Central memory CD4-positive, alpha-beta T cell (primary cell): ENCODE data around the gene MAGEB4.
"Not testable (repeated sequence)": the region's sequence is repeated elsewhere in the genome, so short reads cannot be mapped to it uniquely, and the experiment has no call there.

Source experiments
- DNase-seq: peaks from one replicate; pipeline ENCODE4 v3.0.0; 2022
- total RNA-seq, 3 experiments: gene quantifications; one replicate each; lab custom pipeline; 2026; lab: John Stamatoyannopoulos, UW

The MAGEB4 gene, protein sequence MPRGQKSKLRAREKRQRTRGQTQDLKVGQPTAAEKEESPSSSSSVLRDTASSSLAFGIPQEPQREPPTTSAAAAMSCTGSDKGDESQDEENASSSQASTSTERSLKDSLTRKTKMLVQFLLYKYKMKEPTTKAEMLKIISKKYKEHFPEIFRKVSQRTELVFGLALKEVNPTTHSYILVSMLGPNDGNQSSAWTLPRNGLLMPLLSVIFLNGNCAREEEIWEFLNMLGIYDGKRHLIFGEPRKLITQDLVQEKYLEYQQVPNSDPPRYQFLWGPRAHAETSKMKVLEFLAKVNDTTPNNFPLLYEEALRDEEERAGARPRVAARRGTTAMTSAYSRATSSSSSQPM
- 0 reads per million in 3 experiments for total RNA-seq

DNA sequence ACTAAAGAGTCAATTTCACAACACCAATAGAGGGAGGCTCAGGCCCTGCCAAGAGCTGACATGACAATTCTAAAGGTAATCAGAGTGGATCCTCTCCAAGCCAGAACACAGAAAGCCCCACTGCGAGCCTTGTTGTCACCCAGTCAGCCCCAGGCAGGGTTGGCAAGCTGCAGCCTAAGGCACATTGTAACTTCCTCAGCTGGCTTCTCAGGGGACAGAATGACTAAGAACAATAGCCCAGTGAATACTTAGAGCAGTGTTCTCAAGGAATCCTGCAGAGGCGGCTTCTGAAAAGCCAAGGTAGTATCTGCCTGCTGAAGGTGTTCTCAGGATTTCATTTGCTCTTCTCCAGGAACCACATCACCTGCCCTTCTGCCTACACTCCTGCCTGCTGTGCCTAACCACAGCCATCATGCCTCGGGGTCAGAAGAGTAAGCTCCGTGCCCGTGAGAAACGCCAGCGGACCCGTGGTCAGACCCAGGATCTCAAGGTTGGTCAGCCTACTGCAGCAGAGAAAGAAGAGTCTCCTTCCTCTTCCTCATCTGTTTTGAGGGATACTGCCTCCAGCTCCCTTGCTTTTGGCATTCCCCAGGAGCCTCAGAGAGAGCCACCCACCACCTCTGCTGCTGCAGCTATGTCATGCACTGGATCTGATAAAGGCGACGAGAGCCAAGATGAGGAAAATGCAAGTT, at the start of gene MAGEB4:
MAGEB4 (plus strand) TSS at position 277 of the 692 bp plus-strand sequence; CDS start at position 413, 136 bp downstream.
- no peak for DNase-seq

DNA sequence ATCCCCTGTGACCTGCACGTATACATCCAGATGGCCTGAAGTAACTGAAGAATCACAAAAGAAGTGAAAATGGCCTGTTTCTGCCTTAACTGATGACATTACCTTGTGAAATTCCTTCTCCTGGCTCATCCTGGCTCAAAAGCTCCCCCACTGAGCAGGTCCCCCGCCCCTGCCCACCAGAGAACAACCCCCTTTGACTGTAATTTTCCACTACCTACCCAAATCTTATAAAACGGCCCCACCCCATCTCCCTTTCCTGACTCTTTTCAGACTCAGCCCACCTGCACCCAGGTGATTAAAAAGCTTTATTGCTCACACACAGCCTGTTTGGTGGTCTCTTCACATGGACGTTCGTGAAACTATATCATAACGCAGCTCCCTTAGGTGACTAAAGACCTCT, 47.9 kb upstream of the MAGEB4 start:
- DNase-seq: not testable (repeated sequence)

DNA sequence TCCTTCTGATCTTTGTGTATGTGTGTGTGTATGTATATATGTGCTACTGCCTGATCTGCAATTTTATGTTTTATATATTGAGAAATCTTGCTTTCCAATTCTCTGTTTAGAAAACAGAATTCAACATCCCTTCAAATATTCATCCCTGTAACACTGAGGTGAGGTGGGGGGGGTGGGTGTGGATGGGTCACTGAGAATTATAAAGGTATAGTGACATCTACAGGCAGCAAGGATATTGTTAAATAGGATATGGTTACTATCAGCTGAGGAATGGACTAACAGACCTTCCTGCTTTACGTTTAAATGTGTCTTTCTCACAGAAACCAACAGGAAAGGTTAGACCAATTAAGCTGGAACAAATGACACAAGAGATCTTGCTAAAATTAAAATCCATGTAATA, 45.5 kb upstream of the MAGEB4 start:
- no peak for DNase-seq

DNA sequence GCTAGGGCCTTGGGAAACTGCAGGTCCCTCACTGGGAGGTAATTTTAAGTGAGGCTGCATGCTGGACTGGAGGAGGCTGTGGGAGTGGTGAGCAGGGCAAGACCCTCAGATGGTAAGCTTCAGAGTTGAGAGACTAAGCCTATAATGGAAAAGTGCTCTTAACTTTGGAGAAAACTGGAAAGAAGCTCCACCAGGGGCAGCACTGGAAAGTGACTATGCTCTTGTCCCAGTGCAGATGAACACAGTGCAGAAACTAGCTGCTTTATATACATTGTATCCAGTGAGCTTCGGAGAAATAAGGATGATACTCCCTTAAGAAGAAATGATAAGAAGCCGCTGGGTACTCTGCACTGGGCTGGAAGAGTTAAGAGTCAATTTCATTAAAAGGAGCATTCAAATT, 29.6 kb upstream of the MAGEB4 start:
- no peak for DNase-seq

DNA sequence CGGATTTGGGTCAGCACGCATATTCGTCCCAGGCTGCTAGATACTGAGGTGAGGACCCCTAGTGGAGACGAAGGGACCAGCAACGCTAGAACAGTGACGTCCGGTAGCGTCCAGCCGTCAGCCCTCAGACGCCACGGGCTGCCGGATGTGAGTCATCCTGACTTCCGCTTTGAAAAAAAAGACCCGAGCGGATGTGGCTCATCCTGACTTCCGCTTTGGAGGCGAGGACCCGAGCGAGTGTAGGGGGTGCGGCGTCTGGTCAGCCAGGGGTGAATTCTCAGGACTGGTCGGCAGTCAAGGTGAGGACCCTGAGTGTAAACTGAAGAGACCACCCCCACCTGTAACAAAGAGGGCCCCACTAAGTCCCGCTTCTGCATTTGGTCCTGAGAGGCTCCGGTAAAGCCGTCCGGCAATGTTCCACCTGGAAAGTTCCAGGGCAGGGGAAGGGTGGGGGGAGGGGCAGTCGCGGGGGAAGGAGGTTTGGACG, 26.4 kb upstream of the MAGEB4 start, which contains the start of gene MAGEB2:
MAGEB2 (plus strand) TSS at position 207 of the 487 bp plus-strand sequence. CDS start 3,018 bp downstream, outside the sequence.
- no peak for DNase-seq

DNA sequence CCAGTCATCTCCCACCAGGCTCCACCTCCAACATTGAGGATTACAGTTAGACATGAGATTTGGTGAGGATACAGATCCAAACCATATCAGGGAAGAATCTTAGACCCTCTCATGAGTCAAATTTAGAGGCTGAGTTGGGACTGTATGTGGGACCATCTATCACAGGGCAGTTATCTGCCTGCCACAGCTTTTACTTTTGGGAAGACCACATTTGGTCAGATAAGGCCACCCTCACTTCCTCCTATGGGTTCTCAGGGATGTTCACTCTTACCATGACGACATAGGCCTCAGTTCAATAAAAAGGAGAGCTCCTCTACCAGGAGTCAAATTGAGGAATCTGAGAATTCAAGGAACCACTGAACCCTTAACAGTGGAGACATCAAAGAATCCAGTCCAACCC, 24.3 kb upstream of the MAGEB4 start:
- no peak for DNase-seq

DNA sequence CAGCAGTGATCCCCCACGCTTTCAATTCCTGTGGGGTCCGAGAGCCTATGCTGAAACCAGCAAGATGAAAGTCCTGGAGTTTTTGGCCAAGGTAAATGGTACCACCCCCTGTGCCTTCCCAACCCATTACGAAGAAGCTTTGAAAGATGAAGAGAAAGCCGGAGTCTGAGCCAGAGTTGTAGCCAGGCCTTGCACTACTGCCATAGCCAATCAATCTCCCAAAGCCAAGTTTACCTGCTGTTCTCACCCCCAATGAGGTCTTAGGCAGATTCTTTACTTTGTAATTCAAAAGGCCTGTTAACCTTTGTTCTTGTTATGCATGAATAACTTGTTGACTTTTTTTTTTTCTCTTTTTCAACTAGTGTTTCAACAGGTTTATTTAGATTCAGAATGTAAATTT, 22.4 kb upstream of the MAGEB4 start:
- DNase-seq: no peak

DNA sequence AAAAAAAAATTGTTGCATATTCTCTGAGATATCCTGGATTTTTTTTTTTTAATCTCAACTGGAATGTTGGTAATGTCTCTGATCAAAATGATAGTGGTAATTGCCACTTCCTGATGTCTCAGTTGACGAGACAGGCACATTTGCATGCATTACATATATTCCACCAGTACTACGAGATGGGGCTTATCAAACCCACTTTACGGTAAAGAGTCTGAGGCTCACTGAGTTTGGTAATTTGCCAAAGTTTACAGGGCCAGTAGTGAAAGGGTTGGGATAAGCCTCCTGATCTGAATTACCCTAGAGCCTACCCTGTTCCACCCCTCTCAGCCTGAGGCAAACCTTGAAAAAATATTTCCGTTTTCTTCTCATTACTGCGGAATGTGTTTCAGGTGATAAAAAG, 21.1 kb upstream of the MAGEB4 start:
- no peak for DNase-seq

DNA sequence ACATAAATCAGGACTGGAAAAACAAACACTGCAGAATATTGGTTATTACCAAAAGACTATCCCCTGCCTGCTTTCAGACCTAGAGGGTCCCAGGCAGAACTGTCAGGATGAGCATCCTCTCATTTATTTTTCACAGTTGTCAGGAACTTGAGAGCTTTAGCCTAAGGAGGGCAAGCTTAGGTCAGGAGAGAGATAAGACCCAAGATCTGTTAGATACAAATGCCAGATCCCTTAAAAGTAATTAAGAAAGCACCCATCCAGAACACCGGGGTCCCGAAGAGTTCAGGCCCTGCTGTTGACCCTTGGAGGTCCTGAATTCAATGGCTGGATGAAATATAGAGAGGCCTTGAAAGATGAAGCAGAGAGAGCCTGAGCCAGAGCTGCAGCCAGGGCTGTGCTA, 17.3 kb upstream of the MAGEB4 start:
- no peak for DNase-seq

DNA sequence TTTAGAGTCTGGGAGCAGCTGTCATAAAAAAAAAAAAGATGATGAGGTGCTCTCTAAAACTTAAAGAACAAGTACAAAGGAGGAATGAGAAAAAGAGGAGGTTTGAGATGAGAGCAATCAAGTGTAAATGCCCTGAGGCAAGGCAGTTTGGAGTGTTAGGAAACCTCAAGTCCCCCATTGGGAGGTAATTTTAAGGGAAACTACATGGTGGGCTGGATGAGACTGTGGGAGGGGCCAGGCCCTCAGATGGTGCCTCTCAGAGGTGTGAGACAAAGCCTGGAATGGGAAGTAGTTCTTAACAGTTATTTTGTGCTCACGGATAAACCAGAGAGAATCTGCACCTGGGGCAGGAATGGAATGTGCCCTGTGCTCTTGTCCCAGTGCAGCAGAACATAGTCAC, 13.3 kb upstream of the MAGEB4 start:
- DNase-seq: no peak

DNA sequence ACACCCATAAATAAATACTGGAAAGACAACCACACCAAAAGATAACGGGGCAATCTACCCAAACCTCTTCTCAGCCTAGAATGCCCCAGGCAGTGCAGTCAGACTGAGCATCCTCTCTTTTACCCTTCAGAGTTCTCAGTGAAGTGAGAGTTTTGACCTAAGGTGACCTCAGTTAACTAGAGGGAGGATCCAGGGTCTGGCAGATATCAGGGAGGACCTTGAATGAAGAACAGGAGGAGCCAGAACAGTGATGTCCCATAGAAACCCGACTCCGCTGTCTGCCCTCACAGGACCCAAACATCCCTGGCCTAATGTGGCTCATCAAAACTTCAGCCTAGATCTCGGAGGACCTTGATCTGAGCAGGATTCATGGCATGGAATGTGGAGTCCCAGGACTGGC, 11.4 kb upstream of the MAGEB4 start, which contains the start of gene MAGEB3:
MAGEB3 (plus strand) TSS at position 263 of the 400 bp plus-strand sequence. CDS start 5,268 bp downstream, outside the sequence.
- no peak for DNase-seq

DNA sequence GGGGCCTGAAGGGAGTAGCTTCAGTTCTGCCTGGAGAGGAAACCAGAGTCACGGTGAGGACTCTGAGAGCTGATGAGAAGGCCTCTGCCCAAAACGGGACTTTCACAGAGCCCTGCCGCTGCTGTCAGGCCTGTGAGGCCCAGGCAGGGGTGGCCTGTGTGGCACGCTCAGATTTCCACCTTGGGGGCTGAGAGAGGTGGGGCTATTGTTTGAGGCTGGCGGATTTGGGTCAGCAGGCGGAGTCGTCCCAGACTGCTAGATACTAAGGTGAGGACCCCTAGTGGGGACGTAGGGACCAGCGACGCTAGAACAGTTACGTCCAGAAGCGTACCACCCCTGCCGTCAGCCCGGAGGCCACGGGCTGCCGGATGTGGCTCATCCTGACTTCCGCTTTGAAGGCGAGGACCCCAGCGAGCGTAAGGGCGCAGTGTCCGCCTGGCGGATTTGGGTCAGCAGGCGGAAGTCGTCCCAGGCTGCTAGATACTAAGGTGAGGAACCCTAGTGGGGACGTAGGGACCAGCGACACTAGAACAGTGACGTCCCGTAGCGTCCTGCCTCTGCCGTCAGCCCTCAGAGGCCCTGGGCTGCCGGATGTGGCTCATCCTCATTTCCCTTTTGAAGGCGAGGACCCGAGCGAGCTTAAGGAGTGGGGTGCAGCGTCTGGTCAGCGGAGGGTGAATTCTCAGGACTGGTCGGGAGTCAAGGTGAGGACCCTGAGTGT, 5.1 kb downstream of the MAGEB4 start, which contains the start of gene MAGEB1:
MAGEB1 (plus strand) TSS at position 378 of the 721 bp plus-strand sequence. CDS start 3,348 bp downstream, outside the sequence.
- no peak for DNase-seq

DNA sequence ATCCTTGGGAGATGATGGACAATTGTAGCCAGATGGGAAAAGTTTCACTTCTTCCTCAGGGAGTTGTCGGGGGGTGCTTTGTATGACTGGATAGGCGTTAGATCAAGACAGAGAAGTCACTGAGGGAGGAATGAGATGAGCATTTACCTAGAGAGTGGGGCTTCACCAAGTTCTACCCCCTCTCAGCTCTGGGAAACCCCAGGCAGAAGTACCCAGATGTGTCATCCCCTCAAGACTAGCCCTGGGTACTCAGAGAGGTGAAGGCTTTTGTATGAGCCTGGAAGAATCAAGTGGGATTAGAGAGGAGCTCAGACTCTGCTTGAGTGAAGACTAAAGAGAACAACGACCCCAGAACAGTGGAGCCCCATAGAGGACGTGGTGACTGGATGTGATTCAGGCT, 7.1 kb downstream of the MAGEB4 start:
- DNase-seq: no peak

DNA sequence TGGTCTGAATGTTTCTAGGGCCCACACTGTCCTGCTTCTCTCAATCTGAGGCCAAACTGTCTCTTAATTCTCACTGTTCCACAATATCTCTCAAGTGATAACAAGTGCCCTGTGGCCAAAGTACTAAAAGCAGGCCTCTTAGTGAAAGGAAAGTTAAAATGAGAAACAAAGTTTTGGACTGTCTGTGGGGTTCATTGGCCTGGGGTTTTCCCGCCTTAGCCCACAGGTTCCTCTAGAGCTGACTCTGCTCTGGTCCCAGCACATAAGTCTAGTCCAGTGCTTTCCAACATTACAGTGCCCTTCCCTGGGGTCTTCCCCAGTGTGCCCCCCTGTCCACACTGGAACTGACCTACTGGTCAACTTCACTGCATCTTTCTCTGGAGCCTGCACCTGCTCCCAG, 11.5 kb downstream of the MAGEB4 start:
- DNase-seq: no peak

DNA sequence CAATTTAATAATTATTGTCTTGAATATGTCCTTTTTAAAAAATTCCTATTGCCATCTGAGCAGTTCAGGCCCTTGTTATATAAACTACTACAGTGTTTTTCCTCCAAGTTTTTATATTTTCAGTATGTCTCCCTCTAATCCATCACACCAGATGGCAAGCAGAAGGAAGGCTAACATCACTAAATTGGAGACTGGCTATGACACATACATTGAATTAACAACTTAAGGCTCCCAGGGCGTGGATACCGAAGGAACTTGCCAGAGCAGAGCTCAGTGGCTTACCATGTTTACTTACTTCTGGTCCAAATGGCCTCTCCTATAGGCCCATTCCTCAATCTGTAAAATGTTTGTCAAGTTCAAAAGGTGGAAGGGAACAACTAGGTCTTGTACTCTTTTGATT, 18.1 kb downstream of the MAGEB4 start:
- DNase-seq: no peak

DNA sequence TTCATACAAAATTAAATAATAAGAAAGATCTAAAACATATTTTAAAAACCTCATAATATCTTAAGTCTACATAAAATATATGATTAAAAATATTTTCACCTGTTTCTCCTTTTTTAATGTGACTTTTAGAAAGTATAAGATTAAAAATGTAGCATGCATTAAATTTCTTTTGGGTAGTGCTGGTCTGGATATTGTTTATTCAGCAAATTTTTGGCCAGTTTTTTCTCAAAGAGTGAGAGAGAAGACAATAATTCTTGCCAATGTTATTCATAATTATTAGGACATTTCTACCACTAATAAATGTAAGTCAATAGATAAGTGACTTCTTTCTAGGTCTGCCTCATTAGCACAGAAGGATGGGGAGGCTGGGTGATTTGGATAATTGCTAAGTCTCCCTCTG, 19.2 kb downstream of the MAGEB4 start:
- DNase-seq: no peak

DNA sequence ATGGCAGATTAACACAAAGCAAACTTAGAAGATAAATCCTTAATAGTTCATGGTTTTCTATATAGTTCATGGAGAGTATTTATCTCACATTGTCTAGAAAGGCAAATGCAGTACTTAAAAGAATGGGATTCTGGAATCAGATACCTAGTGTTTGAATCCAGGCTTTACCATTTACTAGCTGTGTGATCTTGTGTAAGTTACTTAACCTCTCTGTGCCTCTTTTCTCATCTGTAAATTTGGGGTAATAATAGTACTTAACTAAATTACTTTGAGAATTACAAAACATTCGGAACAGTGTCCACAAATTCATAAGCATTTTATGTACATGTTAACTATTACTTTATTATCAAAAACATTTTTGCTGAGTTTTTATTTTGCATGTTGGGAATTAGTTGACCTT, 21.0 kb downstream of the MAGEB4 start:
- DNase-seq: no peak

DNA sequence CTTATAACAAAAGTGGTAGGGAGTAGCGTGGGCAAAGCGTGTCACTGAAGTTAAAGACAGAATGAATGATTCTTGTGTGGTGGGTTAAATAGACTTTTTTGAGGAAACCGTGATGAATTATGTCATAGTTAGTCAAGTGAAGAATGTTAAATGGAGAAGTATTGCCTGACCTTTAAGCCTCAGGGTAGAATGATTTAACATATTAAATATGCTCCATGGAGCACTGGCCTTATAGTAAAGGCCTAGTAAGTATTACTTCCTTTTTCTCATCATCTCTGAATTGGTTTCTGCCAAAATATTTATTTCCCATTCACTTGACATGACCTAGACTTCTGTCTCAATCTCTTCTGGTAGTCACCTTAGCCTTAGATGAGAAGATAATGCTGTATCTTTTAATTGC, 28.8 kb downstream of the MAGEB4 start:
- no peak for DNase-seq

DNA sequence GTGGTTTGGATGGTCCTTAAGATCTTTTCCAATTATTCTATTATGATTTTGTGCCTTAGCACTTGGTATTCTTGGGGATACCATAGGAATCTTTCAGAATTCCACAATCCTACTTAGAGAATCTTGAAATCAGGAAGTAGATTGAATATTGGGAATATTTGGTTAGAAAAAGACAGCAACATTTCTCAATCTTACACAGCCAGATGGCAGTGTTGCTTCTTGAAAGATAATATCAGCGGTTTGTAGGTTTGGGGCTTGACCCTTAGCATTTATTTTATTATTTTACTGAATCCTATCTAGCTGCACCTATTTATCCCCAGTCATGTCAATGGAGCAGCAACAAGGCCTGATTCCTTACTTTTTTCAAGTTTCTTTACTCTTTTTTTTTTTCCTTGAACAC, 33.7 kb downstream of the MAGEB4 start:
- no peak for DNase-seq

DNA sequence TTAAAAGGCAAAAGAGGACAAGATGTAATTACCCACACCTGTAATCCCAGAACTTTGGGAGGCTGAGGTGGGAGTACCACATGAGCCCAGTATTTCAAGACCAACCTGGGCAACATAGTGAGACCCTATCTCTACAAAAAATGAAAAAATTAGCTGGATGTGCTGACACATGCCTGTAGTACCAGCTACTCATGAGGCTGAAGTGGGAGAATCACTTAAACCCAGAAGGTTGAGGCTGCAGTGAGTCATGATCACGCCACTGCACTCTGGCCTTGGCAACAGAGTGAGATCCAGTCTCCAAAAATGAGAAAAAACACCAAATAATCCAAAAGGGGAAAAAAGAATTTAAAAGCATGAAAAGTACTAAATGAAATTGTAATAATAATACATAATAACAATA, 36.6 kb downstream of the MAGEB4 start:
- DNase-seq: no peak

DNA sequence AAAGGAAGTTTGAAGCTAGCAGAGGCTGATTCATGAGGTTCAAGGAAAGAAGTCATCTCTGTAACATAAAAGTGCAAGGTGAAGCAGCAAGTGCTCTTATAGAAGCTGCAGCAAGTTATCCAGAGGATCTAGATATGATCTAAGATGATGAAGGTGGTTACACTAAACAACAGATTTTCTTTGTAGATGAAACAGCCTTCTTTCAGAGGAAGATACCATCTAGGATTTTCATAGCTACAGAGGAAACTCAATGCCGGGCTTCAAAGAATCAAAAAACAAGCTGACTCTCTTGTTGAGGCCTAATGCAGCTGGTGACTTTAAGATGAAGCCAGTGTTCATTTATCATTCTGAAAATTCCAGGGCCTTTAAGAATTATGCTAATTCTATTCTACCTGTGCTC, 38.6 kb downstream of the MAGEB4 start:
- DNase-seq: peak; percentile 1

DNA sequence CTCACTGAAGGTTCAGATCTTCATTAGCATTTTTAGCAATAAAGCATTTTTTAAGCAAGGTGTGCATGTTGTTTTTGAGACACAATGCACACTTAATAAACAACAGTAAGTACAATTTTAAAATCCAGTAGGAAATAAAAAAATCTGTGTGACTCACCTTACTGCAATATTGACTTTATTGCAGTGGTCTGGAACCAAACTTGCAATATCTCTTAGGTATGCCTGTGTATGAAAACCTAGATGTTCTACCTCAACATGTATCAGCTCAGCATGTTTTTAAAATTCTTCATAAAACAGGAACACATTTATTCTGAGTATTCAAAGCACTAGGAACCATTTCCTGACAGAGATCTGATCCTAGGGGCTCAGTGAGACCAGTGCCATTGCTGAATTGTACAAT, 40.7 kb downstream of the MAGEB4 start:
- DNase-seq: no peak
